Right renal cortex interstitium (tissue), 3 donors: ENCODE measurements around the gene SMPD4. TPM values are rescaled to one million over a fixed set of nuclear protein-coding genes. Genes with fewer than 3 reads are reported as not detected.
A peak's percentile ranks its signal among the peaks of the same experiment; 100 is the strongest.
"Not testable (repeated sequence)": the region's sequence is repeated elsewhere in the genome, so short reads cannot be mapped to it uniquely, and the experiment has no call there.

Experiments used
- DNase-seq, 3 donors: peaks; one replicate each; pipeline ENCODE4 v3.0.0-alpha.2; 2013; ENCODE audit warnings: low read depth in 3 of 3, low spot score in 2 of 3
- polyA plus RNA-seq, 3 donors: library from polyadenylated mRNA; unstranded; fragments of 120-200 nt; gene quantifications; one replicate each; pipeline ENCODE4 v1.2.1, GENCODE V29; 2013; ENCODE audit not compliant: insufficient read length in 3 of 3

SMPD4 gene
- polyA plus RNA-seq, 3 donors: 47.4 to 60.0 (median 56.1) TPM

DNA sequence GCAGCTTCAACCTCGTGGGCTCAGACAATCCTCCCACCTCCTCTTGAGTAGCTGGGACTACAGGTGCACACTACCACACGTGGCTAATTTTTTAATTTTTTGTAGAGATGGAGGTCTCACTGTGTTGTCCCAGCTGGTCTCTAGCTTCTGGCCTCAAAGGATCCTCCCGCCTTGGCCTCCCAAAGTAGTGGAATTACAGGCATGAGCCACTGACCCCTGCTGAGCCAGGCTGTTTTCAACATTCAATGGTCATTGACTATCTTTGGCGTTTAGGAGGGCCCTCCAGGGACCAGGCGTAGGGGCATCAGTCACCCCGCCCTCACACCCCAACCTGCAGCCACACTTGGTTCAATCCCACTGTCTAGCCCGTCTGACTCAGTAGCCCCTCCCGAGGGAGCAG, 5.9 kb upstream of the SMPD4 start:
- no peak for DNase-seq

DNA sequence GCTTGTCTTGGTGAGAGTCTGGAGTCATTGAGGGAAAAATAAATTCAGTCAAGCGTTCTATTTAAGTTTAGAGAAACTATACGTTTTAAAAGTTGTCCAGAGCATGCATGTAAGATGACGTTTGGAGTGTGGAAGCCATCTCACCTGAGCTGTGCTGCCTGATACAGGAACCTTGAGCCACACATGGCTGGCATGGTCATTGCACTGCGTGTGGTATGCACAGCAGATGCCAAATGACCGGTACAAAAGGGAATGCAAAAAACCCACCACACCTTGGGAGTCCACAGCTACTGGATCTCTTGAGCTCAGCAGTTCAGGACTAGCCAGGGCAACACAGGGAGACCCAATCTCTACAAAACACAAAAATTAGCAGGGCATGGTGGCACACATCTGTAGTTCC, 5.0 kb upstream of the SMPD4 start:
- DNase-seq: no peak

DNA sequence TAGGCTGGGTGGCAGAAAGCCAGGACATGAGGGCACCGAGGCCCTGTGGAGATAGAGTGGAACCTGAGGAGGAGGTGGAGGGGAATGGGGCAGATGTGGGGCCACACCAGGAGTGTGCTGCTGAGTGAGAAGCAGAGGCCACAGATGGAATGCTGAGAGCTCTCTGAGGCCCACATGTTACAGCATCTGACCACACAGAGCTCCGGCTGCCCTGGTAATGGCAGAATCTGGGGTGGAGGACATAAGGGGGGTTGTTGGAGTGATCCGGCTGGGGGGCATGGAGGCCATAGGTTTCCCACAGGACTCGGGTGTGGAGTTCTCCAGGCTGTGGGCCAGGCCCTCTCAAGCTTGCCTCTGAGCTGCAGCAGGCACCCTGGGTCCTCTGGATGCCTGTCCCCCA, 4.5 kb upstream of the SMPD4 start:
- DNase-seq: no peak

DNA sequence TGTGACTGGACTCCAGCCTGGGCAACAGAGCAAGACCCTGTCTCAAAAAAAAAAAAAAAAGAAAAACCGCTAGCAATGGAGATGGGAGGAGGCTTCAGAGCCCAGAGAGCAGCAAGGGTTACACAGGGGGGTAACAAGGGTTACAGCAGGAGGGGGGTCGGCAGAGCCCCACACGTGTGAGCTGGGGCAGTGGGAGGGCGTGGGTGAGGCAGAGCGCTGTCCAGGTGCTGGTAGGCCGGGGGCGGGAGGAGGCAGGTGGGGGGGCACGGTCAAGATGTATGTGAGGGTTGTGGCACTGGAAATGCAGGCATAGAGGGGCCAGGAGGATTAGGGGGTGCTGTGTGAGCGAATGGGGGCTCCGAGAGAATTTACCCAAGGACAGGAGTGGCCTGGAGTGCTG, 4.0 kb upstream of the SMPD4 start:
- no peak for DNase-seq

DNA sequence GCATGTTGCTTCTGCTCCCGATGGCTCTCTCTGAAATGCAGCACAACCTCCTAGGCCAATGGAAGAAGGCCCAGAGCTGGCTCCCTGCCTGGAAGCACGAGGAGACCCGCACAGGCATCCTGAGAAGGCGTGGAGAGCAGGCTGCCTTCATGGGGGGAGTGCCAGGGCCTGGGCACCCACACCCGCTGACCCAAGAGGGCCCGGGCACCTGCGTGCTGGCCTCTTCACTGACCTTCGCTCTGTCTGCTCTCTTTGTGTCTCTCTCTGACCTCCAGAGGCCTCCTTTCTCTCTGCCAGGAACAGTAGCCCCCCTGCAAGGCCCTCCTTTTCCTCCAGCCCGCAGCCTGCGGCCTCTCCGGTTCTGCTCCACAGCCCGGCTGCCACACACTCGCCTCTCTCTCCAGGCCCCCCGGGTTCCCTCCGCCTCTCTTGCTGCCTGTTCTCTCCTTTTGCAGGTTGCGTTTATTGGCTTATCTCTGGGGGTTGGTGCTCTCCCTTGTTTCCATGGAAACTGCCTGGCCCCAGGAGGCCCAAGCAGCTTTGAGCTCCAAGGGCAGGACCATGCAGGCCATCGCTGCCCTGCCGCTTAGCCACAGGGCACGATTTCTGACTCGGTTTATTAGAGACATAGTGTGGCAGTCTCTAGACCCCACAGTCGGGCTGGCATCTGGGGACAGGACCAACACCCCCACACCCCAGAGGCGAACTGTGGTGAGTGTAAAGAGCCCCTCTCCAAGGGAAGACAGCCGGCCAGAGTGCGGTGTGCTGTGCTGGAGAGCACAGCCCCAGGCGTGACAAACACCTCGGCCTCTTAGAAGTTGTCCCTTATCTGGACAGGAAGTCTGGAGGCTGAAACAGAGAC, 2.3 kb upstream of the SMPD4 start:
- peak in 1 of 3 donors; percentile 8 for DNase-seq

DNA sequence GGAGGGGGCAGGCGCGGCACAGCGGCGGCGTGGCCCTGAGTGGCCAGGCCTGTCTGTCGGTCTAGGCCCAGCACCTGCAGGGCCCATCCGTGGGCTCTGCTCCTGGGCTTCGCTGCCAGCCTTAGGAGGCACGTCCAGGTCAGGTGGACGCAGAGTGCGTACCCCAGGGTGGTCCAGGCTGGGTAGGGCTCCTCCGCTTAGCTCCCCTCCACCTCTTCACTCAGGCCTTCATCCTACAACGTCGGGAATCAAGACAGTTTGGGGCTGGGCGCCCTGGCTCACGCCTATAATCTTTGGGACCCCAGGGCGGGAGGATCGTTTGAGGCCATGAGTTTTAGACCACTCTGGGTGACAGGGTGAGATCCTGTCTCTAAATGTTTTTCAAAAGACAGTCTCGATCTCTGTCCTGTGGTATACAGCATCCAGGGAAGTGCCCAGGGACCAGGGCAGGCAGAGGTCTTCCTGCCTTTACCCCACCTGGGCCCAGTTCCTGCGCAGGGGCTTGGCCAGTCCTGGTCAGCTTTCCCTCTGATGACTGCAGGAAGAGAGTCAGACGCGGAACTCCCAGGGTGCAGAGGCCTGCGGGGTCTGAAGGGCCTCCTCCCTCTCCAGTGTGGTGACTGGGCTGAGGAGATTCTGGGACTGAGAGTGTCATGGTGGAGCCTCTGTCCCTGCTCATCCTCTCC, 1.6 kb upstream of the SMPD4 start:
- not testable (repeated sequence) for DNase-seq

DNA sequence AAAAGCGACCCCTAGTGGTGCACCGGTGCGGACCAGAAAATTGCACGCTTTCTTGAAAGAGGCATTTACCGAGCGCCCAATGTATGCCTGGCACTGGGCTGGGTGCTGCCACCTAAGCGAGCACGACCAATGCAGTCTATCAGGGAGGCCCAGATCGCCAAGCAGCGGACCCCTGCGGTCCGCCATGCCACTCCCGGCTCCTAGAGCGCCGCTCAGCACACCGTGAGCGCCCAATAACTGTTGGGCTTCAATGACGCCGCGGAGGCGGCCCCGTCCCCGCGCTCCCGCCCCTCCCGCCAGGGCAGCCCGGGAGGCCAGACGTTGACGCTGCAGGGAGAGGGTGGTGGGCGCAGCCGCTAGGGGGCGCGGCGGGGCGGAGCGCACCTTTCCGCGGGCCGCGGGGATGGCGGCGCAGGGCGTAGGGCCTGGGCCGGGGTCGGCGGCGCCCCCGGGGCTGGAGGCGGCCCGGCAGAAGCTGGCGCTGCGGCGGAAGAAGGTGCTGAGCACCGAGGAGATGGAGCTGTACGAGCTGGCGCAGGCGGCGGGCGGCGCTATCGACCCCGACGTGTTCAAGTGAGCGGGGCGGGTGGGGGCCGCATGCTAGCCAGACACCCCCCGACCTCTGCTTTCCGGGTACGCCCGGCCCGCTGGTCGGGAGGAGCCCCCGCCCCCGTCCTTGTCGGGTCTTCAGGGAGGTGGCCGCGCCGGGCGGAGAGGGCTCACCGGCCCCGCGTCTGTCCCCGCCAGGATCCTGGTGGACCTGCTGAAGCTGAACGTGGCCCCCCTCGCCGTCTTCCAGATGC, 679 bp upstream of the SMPD4 start, which contains the start of gene MZT2B:
MZT2B (plus strand) TSS at position 383 of the 803 bp plus-strand sequence; CDS start at position 404, 21 bp downstream.
- DNase-seq: peak; percentile 56 to 68 (median 65)

DNA sequence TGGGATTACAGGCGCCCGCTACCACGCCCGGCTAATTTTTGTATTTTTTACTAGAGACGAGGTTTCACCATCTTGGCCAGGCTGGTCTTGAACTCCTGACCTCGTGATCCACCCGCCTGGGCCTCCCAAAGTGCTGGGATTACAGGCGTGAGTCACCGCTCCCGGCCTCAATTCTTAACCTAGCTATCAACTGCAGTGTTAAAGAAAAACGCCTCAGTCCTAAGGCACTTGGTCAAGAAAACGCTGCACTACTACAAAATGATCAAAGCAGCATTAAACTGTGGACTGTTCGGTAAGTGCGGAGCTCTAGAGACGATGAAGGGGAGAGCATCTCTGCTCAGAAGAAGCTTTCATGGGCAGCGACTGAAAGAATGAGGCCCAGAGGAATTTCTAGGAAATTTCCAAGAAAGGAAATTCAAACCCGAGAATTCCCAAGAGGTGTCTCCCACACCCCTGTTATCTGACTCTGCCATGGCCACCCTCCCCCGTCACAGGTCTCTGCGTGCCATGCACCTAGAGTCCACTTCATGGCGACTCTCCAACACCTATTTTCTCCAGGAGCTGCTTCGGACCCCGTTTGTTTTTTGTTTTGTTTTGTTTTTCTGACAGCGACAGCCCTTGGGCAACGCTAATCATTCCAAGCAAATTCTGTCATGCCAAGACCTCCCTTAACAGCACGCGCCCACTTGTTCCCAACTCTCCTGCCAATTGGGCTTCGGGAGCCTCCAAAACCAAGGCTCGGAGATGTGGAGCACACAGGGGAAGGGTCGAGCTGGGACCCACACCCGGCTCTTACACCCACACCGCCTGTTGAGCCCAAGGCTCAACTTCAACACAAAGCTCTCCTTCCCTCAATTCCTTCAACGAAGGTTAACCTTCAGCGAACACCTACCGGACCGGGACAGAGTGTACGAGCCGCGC, 738 bp downstream of the SMPD4 start:
- DNase-seq: not testable (repeated sequence)

DNA sequence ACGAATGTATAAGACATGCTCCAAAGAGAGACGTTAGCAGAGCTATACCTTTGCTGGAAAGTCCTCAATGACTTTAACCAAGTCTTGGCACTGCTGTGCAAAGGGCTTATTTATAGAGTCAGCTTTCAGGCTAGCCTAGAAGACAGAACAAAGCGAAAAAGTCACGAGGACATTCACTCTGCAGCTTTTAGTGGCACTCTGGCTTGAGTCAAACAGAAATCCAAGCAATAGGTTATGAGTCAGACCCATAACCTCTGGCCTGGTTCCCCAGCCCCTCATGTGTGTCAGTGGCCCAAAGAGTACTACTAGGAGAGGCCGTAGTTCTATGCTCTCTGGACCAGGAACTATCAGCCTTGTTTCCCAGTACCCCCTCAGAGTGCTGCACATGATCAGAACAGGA, 6.5 kb downstream of the SMPD4 start:
- DNase-seq: not testable (repeated sequence)

DNA sequence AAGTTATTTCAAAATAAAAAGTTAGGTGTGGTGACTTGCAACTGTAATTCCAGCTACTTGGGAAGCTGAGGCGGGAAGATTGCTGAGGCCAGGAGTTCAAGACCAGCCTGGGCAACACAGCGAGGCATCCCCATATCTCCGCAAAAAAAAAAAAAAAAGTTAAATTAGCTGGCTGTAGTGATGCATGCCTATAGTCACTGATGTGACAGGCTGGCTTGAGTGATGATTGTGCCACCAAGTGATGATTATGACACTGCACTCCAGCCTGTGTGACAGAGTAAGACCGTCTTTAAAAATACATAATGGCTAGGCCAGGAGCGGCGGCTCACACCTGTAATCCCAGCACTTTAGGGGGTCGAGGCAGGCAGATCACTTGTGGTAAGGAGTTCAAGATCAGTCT, 11.5 kb downstream of the SMPD4 start:
- DNase-seq: no peak

DNA sequence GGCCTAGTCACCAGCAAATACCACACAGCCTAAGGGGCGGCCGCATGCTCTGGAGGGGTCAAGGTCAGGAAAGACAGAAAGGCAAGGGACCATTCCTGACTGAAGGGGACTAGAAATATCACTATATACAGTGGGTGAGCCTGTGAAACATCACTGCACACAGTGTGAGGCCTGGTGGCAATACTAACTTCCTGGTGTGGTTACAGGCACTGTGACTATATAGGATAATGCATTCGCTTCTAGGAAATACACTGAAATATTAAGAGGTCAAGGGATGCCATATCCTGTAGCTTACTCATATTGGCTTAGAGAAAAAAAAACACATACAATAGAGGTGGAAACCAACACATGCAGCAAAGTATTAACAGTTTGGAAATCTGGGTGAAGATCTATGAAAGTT, 12.2 kb downstream of the SMPD4 start:
- not testable (repeated sequence) for DNase-seq

DNA sequence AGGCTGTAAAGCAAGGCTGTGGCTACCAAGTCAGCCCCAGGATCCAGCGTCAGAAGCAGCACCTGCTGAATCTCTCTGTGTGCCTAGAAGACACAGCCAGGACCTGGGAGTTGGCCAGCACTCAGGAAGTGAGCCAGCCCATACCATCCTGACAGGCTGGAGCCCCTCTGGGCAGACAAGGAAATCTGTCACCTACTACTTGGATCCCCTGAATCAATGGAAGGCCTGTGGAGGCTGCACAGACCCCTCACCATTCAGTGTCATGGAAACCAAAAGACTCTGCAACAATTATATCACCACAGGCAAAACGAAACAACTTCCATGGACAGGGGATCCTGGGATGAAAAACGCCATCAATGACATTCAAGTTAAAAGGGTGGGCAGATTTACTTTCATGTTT, 14.8 kb downstream of the SMPD4 start:
- not testable (repeated sequence) for DNase-seq

DNA sequence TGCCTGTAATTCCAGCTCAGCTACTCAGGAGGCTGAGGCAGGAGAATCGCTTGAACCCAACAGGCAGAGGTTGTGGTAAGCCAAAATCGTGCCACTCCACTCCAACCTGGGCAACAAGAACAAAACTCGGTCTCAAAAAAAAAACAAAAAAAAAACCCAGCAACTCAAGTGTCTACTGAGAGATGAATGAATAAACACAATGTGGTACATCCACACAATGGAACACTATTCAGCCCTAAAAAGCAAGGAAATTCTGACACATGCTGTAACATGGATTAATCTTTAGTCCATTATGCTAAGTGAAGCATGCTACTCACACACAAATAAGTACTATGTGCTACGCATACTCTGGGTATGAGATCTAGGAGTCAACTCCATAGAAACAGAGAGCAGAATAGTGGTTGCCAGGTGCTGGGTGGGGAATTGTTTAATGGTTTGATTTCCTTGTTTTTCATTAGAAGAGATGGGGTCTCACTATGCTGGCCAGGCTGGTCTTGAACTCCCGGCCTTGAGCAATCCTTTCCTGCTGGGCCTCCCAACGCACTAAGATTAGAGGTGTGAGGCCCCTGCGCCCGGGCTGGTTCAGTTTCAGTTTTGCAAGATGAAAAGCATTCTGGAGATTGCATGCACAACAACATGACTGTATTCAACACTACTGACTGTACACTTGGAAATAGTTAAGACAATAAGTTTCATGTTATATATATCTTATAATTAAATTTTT, 15.9 kb downstream of the SMPD4 start:
- DNase-seq: no peak

DNA sequence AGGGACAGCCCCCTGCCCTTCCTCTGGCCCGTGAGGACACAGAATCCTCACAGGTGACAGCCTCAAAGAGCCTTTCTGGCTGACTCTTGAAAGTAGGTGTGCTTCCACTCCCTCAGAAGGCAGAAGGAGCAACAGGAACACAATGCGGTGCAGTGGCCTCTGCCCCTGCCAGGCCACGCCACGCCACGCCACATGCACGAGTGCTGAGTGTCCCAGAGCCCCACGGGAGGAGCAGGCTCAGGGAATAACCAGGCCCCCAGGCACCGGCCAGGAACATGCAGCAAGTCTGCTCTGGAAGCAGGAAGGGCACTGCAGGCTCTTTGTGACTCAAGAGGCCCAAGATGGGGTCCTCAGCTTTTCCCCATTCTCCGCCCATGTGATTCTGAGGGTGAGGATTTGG, 18.4 kb downstream of the SMPD4 start:
- DNase-seq: no peak

DNA sequence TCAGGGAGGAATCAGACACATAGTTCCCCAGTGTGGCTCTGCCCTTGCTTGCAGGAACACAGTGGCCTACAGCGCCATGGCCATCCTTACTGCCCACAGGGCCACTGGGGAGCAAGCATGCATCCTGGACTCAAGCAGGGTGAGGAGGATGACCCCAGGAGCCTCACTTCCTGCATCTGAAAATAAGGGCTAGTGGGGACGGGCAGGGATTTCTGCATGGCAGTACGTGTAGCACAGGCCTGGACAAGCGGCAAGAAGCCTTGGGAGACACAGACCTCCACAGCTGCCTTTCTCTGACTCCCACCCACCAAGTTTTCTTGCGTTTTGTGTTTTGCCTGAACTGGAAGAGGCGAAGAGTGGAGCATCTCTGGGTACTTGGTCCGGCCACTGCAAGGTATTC, 18.9 kb downstream of the SMPD4 start:
- not testable (repeated sequence) for DNase-seq

DNA sequence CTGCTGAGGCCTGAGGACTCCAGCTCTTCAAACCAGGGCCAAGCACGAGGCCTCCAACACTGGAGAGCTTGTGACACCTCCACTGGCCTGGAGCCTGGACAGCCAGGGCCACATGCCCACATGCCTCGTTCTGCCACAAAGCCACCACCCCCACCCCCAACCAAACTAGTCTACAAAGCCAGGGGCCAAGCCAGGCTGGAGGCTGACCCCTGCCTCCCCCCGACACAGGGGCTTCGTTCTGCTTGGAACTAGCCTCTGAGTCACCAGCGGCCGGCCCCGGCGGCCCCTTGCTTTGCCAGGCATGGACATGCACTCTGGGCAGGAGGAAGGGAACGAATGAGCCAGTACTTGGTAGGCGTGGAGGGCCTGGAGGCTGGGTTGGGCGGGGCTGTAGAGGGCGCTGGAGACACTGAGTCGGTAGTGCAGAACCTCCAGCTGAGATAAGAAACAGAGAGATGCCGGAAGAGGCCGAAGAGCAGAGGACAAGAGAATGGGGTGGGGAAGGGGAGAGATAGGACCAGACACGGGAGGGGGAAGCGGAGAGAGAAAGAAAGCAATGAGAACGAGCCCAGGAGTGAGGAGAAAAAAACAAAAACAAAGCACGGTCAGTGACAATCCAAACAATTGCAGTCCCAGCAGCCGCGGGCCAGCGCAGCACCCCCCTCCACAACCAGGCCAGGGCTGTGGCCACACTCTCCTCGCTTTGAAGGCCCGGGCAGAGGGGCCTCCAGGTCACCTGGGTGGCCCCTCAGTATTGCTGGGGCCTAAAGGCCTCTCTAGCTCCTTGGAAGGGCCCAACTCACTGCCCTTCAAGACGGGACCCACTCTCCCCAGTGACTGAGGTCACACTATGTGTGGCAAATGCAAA, 20.3 kb downstream of the SMPD4 start:
- DNase-seq: not testable (repeated sequence)

DNA sequence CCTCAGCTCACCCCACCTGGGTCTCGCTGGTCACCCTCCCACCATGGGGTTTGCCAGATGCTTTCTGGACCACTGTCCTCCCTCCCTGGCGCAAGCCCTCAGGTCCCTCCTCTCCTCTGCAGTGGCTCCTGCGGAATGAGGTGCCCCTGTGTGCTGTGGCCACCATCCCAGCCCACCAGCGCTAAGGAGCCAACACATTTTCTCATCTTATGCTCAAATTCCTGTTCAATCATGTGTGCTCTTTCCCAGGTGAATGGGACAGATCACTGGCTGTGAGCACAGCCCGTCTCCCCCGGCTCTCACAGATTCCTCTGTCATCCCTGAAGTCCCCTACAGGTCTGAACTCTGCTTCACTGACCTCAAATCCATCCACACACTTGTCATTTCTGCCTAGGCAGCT, 21.3 kb downstream of the SMPD4 start:
- no peak for DNase-seq

DNA sequence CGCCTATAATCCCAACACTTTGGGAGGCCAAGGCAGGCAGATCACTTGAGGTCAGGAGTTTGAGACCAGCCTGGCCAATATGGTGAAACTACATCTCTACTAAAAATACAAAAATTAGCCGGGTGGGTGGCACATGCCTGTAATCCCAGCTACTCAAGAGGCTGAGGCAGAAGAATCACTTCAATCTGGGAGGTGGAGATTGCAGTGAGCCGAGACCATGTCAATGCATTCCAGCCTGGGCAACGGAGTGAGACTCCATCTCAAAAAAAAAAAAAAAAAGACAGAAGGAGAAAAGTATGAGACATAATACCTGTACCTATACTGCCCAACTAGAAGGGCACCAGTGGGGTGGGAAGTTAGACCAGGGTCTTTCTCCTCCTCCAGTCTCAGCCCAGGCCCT, 22.0 kb downstream of the SMPD4 start:
- not testable (repeated sequence) for DNase-seq
